HG02970 (cell line): ENCODE data around the gene ANKRD13B.
A peak's percentile ranks its signal among the peaks of the same experiment; 100 is the strongest.

Experiments used
- ATAC-seq: cut with Tn5 transposase; IDR thresholded peaks from one replicate; pipeline ENCODE4 v1.9.1; 2021; ENCODE audit warnings: mild to moderate bottlenecking, moderate library complexity, moderate number of reproducible peaks; ENCODE audit not compliant: unreplicated experiment, low FRiP score

The ANKRD13B gene

DNA sequence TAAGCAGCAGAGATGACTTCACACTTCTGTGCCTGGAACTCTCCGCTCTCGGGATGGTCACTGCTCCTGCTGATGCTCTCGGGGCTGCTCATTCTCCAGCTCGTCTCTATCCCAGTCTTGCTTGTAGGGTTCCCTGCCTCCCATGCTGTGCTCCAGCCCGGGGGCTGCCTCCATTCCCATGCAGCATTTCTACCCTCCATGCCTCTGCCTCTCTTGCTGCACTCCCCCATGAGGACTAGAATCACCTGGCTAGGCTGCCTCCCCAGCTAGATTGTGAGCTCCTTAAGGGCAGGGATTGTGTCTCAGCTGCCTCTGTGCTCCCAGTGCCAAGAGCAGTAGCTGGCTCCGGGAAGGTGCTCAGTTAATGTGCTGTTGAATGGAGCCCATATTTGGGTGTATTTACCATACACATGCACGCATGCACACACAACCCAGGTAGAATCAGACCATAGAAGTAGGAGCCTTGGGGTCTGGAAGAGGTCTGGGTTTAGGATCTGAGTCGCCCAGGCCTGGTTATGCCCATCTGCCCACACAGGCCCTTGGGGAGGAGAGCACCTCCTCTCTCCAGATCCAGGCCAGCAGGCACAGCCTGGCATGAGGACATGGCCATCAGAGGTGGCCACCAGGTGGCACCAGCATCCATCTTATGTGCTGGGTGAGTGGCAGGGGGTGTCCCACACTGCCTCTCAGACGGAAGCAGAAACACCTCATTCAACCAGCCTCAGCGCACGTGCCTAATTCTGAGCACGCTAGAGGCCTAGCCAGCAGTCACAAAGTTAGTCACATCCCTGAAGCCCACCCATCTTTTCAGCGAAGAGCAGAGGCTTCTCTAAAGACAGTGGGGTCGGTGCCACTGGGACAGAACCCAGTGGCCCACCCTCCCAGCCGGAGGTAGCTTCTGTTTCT lies 12.8 kb upstream of the ANKRD13B start:
- ATAC-seq, result peak; percentile 71

DNA sequence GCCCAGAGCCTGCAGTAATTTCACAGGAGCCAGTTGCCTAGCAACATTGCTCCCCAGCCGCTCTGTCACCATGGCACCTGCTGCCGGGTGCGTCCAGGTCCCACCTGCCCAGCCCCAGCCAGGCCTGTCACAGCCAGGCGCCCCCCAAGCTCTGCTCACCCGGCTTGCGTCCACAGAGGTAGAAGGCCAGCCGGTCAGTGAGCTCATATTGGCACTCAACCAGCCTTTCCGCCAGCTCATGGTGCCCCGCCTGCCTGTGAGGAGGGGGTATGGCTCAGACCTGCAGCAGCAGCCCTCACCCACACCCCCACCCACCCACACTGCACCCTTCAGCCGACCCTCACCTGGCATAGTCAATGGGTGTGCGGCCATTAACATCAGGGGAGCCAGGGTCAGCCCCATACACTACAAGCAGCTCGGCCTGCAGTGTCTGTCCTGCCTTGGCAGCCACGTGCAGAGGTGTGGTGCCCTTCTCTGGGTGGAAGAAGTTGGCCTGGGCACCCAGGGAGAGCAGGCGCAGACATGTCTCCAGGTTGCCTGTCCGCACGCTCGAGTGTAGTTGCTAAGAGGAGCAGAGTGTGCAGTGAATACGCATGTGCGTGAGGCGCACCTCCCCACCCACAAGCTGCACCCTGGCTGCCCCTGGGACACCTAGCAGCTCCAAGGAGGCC lies 11.2 kb upstream of the ANKRD13B start:
- ATAC-seq, result no peak

DNA sequence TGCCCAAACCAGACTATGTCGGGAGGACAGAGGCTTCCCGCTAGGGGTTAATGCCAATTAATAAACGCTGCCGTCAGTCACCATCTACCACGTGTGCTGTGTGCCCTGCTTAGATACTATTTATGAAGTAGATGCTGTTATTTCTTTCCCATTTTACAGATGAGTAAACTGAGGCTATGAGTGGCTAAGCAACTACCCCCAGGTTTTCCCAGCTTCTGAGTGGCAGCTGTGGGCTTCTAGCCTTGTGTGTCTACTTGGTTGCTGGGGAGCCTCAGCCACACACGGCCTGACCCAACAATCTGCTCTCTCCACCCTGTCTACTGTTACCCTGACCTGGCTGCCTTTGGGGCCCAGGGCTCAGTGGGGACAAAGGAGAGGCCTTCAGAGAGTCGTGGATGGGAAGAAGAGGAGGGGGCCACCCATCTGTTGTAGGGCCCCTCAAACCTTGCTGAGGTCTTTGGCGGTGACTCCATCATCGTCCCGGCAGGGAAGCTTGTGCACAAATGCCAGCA lies 10.6 kb upstream of the ANKRD13B start:
- ATAC-seq, result no peak

DNA sequence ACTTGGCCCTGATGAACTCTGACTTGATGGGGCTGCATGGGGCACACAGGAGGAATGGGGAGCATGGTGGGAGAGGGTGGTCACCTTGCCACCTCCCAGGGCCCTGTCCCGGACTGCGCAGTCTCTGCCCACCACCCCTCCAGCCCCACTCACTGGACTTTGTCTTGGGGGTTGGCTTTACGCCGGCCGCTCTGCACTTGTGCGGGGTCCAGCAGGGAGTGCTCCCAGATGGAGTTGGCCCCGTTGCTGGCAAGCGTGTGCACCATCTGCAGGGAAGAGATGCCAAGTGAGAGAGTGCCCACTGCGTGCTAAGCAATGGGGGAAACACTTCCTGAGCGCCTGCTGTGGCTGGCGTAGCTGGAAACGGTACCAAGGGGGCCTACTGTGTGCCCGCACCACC lies 10.2 kb upstream of the ANKRD13B start:
- ATAC-seq, result no peak

DNA sequence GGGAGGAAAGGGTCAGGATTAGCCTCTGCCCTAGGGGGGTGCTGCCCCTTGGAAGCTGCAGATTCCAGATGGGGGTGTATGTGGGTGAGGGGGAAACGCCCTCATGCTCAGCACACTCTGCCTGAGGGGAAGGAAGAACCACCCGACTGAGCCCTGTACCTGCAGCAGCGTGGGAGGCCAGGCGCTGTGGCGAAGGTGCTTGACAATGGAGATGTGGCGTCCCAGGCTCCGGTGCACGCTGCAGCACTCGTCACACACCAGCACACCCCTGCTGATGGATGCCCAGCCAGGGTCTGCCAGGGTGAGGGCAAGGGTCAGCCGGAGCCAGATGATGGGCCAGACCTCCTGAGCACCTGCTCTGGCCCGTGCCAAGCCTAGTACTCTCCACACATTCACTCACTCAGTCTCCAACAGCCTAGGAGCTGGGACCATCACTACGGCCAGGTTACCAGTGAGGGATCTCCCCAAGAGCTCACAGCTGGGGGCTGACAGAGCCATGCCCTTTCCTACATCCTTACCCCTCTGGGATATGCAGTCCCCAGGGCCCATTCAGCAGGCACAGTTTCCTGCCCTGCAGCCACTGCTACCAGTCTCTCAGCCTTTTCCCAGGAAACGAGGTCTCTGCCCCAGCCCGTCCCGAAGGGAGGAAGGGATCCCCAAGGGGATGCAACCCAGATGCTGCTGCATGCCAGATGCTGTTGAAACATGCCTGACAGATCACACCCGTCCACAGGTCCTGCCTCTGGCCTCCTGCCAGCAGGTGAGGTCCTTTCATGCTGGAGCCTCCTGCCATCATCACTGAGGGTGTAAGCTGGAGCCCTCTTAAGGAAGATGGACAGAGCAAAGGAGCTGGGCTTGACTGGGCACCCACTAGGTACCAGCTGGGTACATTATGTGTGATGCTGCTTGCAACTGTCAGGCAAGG lies 9.3 kb upstream of the ANKRD13B start:
- ATAC-seq, result no peak

DNA sequence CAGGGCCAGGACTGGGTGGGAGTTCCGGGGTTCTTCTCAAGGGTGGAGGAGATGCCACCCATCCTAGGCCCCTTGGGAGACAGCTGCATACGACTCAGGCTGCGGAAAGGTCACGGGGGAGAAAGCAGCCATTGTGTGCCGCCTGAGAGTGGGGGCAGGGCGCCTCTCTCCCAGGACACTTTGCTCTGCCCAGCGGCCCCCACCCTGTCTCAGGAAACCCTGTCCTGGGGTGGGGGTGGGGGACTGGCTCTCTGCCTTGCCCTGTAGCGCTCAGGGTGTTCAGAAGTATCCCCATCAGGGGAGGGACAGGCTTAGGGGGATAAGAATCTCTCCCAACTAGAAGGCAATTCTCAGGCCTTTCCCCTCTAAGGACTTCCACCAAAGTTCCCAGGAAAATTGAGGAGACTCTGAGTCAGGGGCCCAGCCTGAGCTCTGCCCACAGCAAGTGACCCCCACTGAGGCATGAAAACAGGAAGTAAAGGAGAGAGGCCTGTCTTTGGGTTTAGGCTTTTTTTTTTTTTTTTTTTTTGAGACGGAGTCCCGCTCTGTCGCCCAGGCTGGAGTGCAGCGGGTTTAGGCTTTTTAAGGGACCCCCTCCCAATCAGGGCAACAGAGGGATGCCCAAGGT lies 8.4 kb upstream of the ANKRD13B start:
- no peak for ATAC-seq

DNA sequence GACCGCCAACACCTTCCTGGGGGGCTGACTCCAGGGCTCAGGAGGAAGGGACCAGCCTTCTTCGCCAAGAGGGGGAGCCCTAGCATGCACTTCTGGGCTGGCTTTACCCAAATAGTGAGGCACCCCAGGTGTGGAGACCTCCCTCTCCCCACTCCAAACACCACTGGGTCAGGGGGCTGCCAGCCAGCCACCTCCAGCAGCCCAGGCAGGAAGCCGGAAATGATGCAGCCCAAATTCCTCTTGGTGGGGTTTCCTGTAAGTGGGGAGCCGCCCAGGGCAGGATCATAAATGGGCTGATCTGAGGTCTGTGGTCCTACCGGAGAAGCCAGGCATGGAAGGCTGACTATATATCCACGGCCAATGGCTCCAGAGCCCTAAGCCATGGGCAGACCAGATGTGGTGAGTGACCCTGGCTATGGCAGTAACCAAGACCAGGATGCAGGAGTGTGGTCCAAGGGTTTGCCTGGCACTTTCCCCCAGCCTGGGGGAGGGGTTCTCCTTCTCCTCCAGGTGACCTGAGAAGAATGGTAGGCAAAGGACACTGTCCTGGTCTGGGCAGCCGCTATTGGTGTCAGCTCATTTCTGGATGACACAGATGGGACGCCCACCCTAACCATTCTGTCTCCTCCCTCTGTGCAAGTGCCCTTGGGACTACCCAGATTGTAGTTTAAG lies 7.7 kb upstream of the ANKRD13B start:
- ATAC-seq, result no peak

DNA sequence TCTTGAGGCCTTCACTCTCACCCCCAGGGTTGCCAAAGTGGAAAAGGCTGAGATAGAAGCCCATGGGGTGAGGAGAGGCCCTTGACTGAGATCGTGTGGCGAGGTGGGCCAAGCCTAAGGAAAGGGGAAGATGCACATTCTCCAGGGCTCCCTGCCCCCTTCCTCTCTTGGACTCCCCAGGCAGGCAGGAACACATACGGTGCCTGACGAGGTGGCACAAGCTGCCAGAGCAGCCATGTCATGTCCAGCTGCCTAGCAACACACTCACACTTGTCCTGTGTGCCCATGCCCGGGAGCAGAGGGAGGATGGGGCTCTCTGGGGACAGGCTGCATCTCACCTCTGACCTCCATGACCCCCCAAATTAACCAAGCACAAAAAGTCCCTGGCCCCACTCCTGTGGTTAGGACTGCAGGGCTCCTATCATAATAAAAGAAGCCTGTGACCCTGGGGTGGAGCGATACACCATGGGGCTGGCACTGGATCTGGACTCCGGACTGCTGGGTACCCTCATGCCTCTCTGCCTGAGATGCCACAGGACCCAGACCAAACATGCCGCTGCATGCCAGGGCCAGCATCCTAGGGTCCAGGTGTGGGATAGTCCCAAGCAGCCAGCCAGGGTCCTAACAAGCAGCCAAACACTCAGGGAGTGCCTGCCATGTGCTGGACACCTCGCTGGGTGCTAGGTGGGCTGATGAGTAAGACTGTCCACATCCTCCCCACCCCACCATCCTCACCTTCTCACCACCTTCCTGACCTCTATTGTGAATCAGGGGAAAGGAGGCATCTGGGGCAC lies 6.1 kb upstream of the ANKRD13B start:
- ATAC-seq, result no peak

DNA sequence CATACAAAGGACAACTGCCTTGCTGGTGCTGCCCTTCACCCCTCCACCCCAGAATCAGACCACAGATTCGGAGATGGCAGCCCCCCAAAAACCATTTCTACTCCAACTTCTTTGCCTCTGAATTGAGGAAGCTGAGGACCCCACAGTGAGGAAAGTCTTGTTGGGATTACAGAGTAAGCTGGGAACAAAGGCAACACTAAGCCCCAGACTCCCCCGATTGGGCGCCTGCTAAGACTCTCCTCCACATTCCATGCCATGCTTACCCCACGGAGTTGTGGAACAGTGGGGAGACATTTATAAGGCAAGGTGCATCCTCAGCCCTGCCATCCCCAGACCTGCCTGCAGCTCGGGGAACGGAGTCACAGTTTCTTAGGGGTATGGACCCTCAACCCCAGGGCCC lies 5.3 kb upstream of the ANKRD13B start:
- ATAC-seq, result no peak

DNA sequence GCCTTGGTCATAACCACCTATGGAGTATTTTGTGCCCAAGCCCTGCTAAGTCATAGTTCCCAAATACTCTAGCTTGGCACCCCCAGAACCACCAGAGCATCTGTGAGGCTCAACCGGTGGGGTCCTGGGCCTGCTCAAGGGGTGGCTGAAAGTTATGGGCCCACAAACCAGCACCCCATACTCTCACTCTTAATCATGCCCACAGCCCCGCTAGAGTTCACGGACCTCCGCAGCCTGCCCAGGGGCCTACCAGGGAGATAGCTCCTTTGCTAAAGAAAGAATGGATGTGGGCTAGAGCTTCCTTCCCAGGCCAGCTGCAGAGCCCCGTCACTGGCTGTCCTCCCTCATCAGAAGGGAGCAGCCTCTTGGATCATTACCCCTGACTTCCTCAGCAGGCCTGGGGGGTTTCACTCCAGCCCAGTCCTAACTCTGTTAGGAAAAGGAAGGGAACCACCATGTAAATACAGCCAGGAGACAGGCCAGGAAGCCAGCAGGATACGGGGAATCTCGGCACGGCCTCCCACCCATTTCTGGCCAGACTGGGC lies 4.8 kb upstream of the ANKRD13B start:
- ATAC-seq, result no peak

DNA sequence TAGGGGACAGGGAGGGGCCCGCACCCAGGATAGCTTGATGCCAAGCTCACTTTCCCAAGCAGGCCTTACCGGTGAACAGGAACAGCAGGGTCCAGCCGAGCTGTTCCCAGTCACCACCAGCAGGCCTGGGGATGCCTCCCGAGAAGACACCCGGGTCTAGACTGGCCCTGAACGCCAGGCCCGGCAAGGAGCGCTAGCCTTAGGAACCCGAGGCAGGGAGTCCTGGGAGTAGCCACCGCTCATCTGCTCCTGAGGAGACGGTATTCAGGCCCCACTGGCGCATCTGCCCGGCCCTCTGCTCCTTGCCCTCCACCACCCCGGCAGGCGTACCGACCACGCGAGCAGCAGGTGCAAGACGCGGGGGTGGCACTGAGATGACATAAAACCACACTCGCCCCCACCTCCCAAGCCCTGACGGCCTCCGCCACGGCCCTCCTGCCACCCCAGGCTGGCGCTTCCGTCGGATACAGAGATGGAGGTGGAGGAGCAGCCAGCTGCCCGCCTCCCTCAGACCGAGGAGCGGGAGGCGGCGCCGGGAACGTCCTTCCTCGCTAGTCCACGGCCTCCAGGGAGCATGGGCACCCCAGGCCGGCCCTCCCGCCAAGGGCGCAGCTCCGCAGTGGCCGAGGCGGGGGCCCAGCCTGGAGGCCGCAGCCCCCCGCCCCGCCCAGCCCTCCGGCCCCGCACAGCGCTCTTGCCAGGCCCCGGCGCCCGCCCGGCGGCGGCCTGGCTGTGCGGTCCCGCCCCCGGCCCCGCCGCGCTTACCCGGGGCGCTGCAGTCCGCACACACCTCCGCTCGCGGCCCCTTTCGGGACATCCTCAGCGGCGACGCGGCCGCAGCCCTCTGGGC lies 4.1 kb upstream of the ANKRD13B start:
- peak; percentile 5 for ATAC-seq

DNA sequence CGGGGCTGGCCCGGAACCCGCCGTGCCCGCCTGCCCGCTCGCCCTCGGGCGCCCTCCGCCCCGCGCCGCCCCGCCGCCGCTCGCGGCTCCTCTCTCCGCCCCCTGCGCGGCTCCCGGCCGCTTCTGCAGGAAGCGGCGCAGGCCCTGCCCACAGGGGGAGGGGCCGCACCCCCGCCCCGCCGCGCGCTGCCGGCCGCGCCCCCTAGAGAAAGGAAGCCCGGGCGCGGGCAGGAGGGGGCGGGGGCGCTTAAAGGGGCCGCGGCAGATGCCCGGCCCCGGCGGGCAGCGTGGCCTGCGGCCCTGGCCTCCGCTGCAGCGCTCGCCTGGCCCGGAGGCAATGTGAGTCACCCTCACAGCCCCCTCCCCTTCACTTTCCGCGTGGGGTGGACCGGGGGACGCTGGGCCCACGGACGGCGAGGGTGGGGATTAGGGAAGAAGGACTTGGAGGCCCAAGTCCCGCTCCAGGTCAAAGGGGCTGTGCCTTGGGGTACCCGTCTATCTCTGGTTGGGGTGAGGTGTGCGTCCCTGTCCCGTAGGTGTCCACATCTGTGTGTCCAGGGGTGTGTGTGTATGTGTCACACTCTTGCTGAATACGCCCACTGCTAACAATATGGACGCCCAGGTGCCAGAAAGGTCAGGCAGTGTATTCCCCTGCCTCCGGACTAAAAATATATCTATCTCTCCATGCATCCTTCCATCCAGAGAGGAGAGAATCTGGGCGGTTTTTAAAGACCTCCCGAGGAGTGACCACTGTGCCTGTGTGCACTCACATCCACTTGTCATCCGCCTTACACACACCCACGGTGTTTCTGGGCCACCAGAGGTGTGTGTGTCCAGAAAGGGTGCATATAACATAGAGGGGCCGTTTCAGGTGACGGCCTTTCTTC lies 3.2 kb upstream of the ANKRD13B start, which contains the start of gene GIT1:
Gene GIT1, minus strand, starts transcription at position 125 of the 887 bp plus-strand sequence. CDS start 270 bp downstream, outside the sequence.
- ATAC-seq, result peak; percentile 63

DNA sequence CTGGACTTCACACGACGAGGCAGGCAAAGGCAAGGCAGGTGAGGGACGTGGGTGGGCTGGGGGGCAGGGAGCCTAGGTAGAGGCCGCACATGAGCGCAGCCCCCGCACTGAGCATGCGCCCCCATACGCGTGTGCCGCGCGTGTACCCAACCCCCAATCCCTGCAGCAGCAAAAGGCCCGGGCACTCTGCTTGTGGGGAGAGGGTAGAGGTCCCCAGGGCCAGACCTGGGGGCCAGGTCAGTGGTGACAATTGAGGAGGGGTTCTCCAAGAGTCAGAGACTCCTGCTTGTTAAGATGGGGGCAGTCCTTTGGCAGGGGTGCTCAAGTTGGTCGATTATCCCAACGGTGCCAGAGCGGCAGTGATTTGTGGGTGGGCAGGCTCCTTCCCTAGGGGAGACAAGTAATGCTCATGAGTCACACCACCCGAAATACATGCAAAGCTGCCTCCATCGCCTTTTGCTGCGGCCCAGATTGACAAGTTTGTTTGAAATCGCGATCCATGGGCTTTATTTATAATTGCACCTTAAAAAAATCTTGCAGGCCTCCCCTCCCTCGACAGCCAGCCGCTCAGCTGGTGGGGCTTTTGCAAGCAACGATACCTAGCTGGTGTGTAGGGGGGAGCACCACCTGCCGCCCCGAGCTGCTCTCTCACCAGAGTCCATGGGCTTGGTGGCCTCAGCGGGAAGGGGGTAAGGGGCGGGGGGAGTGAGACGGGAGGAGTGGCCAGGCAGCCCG lies 2.4 kb upstream of the ANKRD13B start:
- no peak for ATAC-seq

DNA sequence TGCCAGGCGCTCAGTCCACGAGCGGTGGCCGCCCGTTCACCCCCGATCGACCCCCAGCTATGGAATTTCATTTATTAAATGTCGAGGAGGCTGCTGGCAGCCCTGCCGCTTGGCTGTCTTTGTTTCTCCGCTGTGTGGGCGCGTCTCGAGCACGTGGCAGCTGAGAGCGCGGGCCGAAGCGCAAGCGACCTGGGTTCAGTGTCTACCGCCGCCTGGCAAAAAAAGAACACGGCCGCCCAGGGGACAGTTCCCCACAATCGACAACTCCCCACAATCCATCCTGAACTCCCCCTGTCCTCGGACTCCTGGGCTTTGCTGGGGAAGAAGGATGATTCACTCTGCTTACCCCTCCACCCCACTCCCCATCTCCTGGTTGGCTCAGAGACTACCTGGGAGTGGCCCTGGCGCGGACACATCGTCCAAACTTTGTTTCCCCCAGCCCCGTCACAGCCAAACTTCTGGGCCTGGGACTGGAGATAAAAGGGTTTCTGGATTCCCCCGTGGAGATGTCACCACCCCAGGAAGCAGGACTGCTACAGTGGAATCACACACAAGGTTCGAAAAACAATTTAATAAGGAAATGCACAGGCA lies 1.7 kb upstream of the ANKRD13B start:
- no peak for ATAC-seq
